MM.1S (cell line): ENCODE data around the gene POLD4.

Source experiments
- CTCF ChIP-seq: fragments of 300-600 bp; sonication (generic); IDR thresholded peaks from 2 replicates; pipeline ENCODE4 v1.5.1; 2016; ENCODE audit warnings: antibody characterized with exemption, low read length, mixed read lengths
- EZH2 ChIP-seq: fragments of 300-600 bp; sonication (generic); optimal IDR thresholded peaks from 2 replicates; pipeline ENCODE3; 2017; ENCODE audit warnings: low read depth, mild to moderate bottlenecking, antibody characterized with exemption, low read length, mixed read lengths

DNA sequence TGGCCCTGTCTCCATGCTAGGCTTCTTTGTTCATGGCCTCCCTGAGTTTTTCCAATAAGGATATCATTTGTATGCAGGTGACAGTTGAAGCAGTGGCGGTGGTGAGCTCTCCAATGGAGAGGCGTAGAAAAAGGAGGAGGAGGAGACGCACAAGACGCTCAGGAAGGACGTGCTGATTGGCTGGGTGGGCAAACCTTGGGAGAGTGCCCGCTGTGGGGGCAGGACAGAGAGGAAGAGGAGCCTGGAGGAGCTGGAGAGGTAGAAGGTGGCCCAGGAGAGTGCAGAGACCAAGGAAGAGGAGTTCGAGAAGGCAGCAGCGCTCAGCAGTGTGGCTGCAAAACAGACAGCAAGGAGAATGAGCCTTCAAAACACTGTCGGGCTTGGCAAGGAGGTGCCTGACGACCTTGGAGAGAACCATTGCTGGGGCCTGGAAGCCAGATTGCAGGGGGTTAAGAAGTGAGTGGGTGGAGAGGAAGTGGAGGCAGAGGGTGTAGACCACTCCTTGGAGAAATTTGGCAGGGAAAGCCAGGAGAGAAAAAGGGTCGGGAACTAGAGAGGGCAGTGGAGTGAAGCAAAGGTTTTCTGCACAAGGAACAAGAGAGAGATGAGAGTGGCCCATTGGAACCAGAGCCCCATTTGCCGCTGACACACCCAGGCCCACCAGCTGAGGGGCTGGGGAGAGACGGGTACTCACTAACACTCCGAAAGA is 12.5 kb upstream of the POLD4 start:
- TF ChIP-seq CTCF (no peak), EZH2 (no peak)
